ENCODE data around the gene PKLR.

The PKLR gene

DNA sequence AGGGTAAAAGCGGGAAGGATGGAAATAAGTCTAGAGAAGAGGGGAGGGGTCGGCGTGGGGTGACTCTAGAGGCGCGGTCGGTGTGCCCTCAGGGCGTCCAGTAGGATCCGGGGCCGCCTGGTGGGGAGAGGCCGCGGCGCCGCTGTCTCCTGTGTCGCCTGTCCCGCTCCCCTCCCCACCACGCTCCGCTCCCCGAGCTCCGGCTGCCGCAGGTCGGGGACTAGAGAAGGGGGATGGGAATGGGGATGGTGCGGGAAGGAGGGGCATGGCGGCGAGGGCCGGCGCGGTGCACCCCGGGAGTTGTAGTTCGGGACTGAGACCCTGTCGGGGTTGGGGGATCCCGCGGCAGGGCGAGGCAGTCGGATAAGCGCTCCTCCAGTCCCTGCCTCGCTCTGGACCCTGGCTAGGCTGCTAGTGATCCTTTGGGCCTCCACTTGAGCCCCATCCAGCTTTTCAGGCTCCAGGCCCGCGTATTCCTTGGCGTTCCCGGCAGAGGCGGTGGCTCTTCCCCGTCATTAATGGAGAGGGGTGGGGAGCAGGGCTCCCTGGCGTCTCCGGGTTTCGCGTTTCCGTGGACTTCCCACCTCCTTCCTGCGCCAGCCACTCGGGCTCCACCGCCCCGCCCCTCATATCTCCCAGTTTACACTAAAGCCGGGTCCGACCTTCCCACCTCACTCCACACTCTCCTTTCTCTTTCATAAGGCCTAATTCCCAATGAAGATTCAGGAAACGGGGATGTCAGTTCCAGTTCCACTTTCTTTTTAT lies 45.8 kb downstream of the PKLR start, which contains the start of gene ENTREP3:
ENTREP3 (minus strand) TSS at position 241 of the 765 bp plus-strand sequence. CDS start 606 bp downstream, outside the sequence.
- peak; percentile 78 for DNase-seq (ENCODE audit: low read depth)
- peak within 1 kb of the TSS; percentile 76 for H3K4me3 ChIP-seq (ENCODE audit: low read length)
- TF ChIP-seq, protein P1, sequence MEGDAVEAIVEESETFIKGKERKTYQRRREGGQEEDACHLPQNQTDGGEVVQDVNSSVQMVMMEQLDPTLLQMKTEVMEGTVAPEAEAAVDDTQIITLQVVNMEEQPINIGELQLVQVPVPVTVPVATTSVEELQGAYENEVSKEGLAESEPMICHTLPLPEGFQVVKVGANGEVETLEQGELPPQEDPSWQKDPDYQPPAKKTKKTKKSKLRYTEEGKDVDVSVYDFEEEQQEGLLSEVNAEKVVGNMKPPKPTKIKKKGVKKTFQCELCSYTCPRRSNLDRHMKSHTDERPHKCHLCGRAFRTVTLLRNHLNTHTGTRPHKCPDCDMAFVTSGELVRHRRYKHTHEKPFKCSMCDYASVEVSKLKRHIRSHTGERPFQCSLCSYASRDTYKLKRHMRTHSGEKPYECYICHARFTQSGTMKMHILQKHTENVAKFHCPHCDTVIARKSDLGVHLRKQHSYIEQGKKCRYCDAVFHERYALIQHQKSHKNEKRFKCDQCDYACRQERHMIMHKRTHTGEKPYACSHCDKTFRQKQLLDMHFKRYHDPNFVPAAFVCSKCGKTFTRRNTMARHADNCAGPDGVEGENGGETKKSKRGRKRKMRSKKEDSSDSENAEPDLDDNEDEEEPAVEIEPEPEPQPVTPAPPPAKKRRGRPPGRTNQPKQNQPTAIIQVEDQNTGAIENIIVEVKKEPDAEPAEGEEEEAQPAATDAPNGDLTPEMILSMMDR (IDR thresholded peaks at IDR 0.05; ENCODE audit: insufficient read depth, low read depth, low read length, missing control alignments) = no peak

DNA sequence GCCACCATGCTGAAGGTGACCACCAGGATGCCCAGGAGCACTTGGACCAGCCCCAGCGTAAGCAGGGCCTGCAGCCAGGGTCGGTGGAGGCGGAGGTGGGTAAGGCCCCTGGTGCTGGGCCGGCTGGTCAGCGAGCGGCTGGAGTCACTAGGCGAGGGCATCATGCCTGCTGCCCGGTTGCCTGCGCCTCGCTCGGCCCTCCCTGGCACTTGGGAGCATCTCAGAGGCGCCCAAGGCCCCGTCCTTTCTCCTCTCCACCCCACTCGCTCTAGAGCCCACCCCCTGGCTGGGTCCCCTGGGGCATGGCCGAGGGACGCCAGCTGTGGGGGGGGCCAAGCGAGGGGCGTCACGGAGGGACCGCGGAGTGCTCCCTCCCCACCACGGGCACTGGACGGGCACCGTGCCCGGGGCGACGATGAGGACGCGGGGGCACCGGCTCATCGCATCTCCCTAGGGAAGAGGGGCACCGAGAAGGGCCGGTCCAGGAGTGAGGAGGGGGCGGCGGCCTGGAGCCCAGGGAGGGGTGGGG lies 46.5 kb downstream of the PKLR start:
- no peak for DNase-seq (ENCODE audit: low read depth)
- TF ChIP-seq, protein P1 (IDR thresholded peaks at IDR 0.05; ENCODE audit: insufficient read depth, low read depth, low read length, missing control alignments) = no peak
- peak overlapping the region; percentile 76 for H3K4me3 ChIP-seq (ENCODE audit: low read length)

DNA sequence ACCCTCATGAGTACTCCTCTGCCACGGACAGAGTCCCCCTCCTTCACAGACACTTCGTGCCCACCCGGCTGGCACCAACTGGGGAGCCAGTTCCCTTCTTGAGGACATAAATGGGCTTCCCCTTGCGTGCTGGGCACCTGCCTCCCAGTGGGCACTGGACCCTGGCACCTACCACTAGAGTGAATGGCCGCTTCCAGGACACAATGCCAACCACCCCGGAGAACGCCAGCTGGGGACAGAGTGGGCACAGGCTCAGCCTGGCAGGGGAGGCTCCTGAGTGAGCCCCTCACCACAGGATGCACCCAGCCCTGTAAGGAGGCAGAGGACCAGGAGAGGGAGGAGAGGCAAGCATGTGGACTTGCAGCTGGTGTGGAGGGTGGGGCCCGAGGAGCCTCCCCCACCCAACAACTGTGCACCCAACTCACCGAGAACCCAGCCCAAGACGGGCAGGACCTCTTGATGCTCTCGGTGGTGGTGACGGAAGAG lies 47.0 kb downstream of the PKLR start:
- TF ChIP-seq, protein P1 (IDR thresholded peaks at IDR 0.05; ENCODE audit: insufficient read depth, low read depth, low read length, missing control alignments) = no peak
- H3K4me3 ChIP-seq (ENCODE audit: low read length) = peak overlapping the region; percentile 76
- no peak for DNase-seq (ENCODE audit: low read depth)

DNA sequence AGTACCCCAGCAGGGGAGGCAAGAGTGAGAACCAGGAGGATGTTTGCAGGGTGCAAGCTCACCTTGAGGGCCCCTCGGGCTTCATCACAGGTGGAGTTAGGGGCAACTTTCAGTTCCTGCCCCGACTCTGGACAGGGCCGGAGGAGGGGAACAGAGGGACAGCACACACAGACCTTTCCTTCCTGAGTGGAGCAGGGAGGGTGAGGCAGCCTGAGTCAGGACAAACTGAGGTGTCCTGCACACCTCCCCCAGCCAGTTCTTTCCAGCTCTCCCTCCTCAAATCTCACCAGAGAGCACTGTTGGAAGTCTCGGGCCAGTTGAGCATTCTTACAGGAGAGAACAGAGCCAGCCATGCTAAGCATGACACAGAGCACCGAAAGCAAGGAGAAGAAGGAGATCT lies 47.4 kb downstream of the PKLR start:
- peak; percentile 44 for DNase-seq (ENCODE audit: low read depth)
- TF ChIP-seq, protein P1 (IDR thresholded peaks at IDR 0.05; ENCODE audit: insufficient read depth, low read depth, low read length, missing control alignments) = no peak
- peak overlapping the region; percentile 76 for H3K4me3 ChIP-seq (ENCODE audit: low read length)

DNA sequence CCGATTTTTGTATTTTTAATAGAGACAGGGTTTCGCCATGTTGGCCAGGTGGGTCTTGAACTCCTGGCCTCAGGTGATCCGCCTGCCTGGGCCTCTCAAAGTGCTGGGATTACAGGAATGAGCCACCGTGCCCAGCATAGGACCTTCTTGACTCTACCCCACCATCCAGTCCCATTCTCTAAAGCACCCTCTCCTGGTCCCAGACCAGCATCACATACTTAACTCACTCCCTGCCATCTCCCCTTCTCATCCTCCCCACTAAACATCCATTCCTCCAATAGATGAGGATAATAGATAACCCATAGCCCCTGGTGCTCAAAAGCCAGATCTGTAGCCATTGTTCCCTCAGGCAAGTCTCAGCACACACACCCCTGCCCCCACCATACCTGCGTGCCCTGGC lies 48.0 kb downstream of the PKLR start:
- no peak for DNase-seq (ENCODE audit: low read depth)
- TF ChIP-seq, protein P1 (IDR thresholded peaks at IDR 0.05; ENCODE audit: insufficient read depth, low read depth, low read length, missing control alignments) = peak; percentile 15
- peak overlapping the region; percentile 76 for H3K4me3 ChIP-seq (ENCODE audit: low read length)

DNA sequence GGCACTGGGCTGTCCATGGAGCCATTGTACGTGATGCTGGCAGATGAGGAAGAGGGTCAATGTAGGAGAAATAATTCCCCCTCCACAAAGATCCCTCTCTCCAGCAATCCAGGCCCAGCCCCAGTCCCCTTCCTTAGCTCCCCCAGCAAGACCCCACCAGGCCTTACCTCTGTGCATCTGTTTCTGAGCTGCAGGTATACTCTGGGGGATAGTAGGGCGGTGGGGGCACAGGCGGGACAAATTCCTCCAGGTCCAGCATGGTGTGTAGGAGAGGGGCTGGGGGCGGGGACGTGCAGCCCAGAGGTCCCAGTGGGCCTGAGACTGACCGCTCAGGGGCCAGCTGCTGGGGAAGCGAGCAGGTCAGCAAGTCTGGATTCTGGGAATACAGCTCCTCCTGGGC lies 49.7 kb downstream of the PKLR start:
- DNase-seq (ENCODE audit: low read depth) = no peak
- TF ChIP-seq, protein P1 (IDR thresholded peaks at IDR 0.05; ENCODE audit: insufficient read depth, low read depth, low read length, missing control alignments) = no peak
- H3K4me3 ChIP-seq (ENCODE audit: low read length) = no peak overlapping the region

Measured in epithelial cell of esophagus (primary cell).